HTR-8/SVneo (cell line): ENCODE data around the gene WFS1.

Experiments used
- DNase-seq: peaks from one replicate; pipeline ENCODE4 v3.0.0; 2011; ENCODE audit warnings: low spot score, mixed read lengths; ENCODE audit not compliant: insufficient read length
- FAIRE-seq: peaks from 2 replicates; lab custom pipeline; 2011; peaks lifted over from hg19 to GRCh38; lab: Jason Lieb, UNC

WFS1 gene

DNA sequence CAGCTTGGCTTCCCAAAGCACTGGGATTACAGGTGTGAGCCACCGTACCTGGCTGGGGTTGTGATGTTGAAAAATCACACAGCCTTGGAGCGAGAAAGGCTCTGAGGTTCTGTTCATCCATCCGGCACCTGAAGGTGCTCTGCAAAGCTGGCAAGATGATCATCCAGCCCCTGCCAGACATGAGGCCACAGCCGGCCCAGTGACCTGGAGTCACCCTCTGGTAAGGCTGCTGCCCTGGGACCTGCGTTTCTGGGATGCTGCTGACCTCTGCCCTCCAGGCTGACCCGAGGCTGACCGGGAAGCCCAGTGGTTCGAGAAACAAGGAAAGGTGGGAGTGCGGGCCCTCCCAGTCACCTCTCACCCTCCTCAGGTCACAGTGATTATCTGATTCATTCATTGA is 13.5 kb upstream of the WFS1 start:
- DNase-seq (no peak), FAIRE-seq (no peak)

DNA sequence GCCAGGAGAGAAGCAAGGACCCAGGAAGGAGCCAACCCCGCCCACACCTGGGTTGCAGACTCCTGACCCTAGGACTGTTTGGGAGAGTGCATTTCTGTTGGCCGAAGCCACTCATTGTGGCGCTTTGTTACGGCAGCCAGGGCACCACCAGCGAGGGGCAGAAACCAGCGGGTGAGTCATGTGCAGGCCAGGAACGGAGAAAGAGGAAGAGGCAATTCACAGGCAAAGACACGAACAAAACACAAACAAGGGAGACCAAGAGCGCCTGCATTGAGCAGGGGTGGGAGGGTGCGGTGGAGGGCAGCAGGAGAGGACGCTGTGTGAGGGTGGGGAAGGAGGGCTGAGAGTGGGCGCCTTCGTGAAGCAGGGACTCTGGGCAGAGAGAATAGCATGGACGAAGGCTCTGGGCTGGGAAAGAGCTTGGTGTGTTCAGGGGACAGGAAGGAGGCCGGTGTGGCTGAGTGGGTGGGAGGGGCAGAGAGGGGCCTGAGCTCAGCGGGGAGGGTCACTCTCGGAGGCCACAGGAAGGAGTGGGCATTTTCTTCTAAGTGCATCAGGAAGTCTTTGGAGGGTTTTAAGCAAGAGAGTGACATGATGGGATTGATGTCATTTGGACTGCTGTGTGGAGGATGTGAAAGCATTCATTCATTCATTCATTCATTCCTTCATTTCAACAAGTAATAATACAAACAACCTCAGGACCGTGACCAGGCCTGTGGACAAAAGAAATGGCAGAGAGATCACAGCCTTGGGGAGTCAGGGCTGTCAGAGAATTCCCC is 12.2 kb upstream of the WFS1 start:
- FAIRE-seq, result no peak
- no peak for DNase-seq

- FAIRE-seq (no peak), DNase-seq (no peak)
These were observed 11.7 kb upstream of the WFS1 start for GRCh38 chr4:6258026-6258360.

GRCh38 chr4:6258741-6259140 is 10.9 kb upstream of the WFS1 start:
- peak; percentile 36 for FAIRE-seq
- DNase-seq, result no peak

GRCh38 chr4:6259886-6260285 is 9.8 kb upstream of the WFS1 start:
- FAIRE-seq, result no peak

DNA sequence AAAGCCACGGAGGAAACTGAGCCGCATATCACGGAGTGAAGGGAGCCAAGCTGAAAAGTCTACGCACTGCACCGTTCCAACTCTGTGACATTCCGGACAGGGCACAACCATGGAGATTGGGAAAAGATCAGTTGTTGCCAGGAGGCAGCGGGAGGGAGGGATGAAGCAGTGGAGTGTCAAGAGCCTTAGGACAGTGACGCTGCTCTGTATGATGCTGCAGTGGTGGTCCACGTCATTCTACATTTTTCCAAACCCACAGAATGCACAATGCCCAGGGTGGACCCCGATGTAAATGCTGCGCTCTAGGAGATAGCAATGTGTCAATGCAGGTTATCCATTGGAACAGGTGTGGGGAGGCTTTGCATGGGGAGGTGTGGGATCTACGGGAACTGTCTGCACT is 7.5 kb upstream of the WFS1 start:
- no peak for FAIRE-seq

More at GRCh38 chr4:6259886-6260285, 9.8 kb upstream of the WFS1 start:
- no peak for DNase-seq

GRCh38 chr4:6262847-6263487 is 6.7 kb upstream of the WFS1 start:
- FAIRE-seq (no peak), DNase-seq (no peak)

More for the DNA sequence above, 7.5 kb upstream of the WFS1 start:
- no peak for DNase-seq

GRCh38 chr4:6263526-6264224 is 6.0 kb upstream of the WFS1 start:
- no peak for FAIRE-seq
- no peak for DNase-seq

- peak; percentile 45 for DNase-seq
- FAIRE-seq, result no peak
These were observed 5.5 kb upstream of the WFS1 start for GRCh38 chr4:6264225-6264540.

DNA sequence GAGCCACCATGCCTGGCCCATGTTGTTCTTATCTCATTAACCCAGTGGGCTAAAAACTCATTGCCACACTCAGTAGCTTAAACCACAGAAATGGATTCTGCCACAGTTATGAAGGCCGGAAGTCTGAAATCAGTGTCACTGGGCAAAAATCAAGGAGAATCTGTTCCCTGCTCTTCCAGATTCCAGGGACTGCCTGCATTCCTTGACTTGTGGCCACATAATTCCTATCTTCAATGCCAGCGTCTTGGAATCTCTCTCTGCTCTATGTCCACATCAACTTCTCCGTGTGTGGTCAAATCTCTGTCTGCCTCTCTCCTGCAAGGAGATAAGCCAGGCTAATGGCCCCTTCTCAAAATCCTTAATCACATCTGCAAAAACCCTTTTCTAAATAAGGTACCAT is 4.1 kb upstream of the WFS1 start:
- FAIRE-seq, result no peak

GRCh38 chr4:6267573-6267972 is 2.1 kb upstream of the WFS1 start:
- no peak for DNase-seq
- FAIRE-seq, result no peak

More for the DNA sequence above, 4.1 kb upstream of the WFS1 start:
- no peak for DNase-seq

DNA sequence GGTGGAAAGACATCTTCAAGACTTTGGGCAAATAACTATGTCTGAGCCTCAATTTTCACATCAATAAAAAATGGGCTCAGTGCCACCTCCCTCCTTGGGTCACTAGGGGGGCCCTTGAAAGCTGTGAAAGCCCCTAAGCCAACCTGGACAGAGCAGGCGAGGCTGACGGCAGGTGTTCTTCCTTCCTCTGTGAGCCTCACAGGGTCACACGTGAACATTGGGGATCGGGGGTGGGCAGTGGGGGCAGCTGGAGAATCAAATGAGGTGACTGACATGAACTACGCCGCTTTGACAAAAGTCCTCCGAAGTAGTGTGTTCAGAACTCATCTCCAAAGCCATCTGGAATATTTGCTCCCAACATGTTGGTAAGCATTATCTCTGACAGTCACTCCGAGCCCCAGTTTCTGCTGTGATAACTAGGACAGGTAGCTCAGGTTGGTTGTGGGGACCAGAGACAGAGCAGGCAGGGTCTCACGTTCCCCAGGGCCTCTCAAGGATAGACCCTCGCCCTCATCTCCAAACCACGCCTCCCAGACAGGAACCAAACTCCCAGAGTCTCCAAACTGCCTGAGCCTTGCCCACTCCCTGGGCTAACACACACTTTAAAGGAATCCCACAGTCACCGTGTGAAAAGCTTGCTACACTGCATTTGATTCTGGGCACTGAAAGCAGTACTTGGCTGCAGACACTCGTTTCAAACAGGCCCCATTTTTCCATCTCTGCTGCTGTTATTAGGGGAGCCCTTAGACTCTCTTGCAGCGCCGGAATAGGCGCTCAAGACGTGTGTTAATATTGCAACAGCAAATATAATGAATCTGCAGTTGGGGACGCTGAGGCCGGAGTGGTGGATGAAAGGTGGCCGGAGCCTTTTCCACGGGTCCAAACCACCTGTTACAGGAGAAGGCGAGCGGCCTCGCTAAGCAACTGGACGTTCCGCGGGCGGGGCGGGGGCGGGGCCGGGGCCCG is 717 bp upstream of the WFS1 start:
- FAIRE-seq (no peak), DNase-seq (peak; percentile 12)

DNA sequence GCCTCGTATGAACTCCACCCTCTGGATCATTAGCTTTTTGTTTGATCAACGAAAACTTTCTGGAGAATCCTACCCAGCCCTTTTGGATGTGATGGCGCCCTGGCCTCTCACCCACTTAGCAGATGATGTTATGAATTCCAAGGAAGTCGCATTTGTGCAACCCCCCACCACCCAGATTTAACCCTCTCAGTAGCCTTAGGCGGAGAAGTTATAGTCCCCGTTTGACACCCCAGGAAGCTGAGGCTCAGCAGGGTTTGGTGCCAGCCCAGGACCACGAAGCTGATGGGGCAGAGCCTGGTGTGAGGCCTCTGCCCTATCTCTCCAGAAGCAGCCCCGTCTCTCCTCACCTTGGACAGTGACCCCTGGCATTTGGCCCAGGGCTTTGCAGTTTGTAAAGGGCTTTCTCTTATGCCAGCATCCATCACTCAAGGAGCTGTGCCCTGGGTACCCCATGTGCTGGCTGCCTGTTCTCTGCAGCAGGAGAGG is 1.0 kb downstream of the WFS1 start:
- peak; percentile 10 for DNase-seq
- FAIRE-seq, result no peak

DNA sequence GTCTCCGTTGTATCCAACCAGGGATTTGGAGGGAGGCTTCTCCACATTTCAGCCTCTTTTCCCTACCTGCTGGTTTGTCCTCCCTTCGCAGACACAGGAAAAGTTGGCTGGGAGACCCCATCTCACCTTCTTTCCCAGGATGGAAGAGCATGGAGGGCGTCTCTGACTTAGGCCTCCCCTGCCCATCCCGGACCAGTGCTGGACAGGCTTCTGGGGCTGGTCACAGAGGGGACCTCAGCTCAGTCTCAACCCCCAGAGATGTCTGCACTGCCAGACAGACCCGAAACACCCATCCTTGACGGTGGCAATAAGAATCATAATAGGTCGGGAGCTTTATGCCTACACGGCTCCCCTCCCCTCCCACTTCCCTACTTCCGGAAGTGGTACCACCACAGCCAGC is 1.6 kb downstream of the WFS1 start:
- FAIRE-seq (no peak), DNase-seq (no peak)

GRCh38 chr4:6271701-6272465 is 2.2 kb downstream of the WFS1 start:
- FAIRE-seq, result no peak
- DNase-seq, result no peak

GRCh38 chr4:6272863-6273660 is 3.4 kb downstream of the WFS1 start:
- peak; percentile 84 for DNase-seq
- FAIRE-seq, result peak; percentile 86

GRCh38 chr4:6273661-6273990 is 4.0 kb downstream of the WFS1 start:
- DNase-seq (no peak), FAIRE-seq (no peak)

GRCh38 chr4:6275351-6275750 is 5.7 kb downstream of the WFS1 start:
- DNase-seq (no peak), FAIRE-seq (no peak)
